Left ventricle myocardium inferior (tissue), 1 donor: ENCODE data around the gene HES3. TPM values are rescaled to one million over a fixed set of nuclear protein-coding genes. Genes with fewer than 3 reads are reported as not detected.

Experiments used
- DNase-seq: peaks from one replicate; pipeline ENCODE4 v3.0.0-alpha.2; 2020
- H3K27ac ChIP-seq: fragments of 200-600 bp; replicated peaks from 2 replicates; pipeline ENCODE4 v1.8.0; 2021
- H3K27me3 ChIP-seq: fragments of 200-600 bp; 2 replicates; pipeline ENCODE4 v1.8.0; 2021; ENCODE audit warnings: low read depth
- H3K36me3 ChIP-seq: fragments of 200-600 bp; 2 replicates; pipeline ENCODE4 v1.8.0; 2021
- H3K4me1 ChIP-seq: fragments of 200-600 bp; 2 replicates; pipeline ENCODE4 v1.8.0; 2021
- H3K4me3 ChIP-seq: fragments of 200-600 bp; 2 replicates; pipeline ENCODE4 v1.8.0; 2021; ENCODE audit warnings: mild to moderate bottlenecking, moderate library complexity
- H3K9me3 ChIP-seq: fragments of 200-600 bp; replicated peaks from 2 replicates; pipeline ENCODE4 v1.8.0; 2021
- intact Hi-C: fragments of 100-400 bp; cut with micrococcal nuclease; formaldehyde crosslinking; loops from one replicate; pipeline ENCODE4 v1.11.0; 2022
- total RNA-seq: library from RNA; stranded (reverse); fragmentation: NEBNext Ultra II Directional; extraction: Animal tissue kit (Norgen Biotek cat#: 25700); gene quantifications from one replicate; pipeline ENCODE4 v1.2.1, GENCODE V29; 2021
- TF ChIP-seq, protein P1 (sequence below): fragments of 200-600 bp; IDR thresholded peaks from 2 replicates; pipeline ENCODE4 v1.8.0; 2021; ENCODE audit warnings: antibody characterized with exemption, mild to moderate bottlenecking, borderline replicate concordance
- donor health status: DM: no; HTN: yes; CAD: no; lungs with severe emphysema.

Gene HES3
- total RNA-seq, 1 donor from 2014 or later = not detected

DNA sequence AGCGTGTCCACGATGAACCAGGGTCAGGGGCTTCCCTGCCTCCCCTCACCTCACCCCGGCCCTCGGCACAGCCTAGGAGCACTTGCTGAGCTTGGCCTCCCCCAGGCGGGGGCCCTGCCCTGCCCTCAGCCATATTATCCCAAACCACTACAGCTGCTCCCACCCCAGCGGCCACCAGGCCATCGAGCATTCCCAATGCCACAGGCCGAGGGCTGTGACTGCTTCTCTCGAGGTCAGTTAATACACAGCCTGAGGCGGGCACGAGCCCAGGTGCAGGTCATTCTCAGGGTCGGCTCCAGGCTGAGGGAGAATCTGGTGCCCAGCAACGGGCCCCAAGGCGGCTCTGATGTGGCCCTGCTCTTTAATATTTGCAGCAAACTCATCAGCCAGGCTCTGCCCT, 25.3 kb downstream of the HES3 start:
- H3K27me3 ChIP-seq = peaks cover 4% of the 10 kb centered on the region
- intact Hi-C loops = no loop called here

GRCh38 chr1:6269720-6270400, 25.9 kb downstream of the HES3 start:
- no peak overlapping the region for H3K27ac ChIP-seq
- no peak for DNase-seq
- H3K9me3 ChIP-seq = no peaks in the 10 kb centered on the region
- no peak overlapping the region for H3K4me3 ChIP-seq
- H3K27me3 ChIP-seq = no peaks in the 10 kb centered on the region
- peaks cover 14% of the 10 kb centered on the region for H3K4me1 ChIP-seq
- TF ChIP-seq, protein P1, sequence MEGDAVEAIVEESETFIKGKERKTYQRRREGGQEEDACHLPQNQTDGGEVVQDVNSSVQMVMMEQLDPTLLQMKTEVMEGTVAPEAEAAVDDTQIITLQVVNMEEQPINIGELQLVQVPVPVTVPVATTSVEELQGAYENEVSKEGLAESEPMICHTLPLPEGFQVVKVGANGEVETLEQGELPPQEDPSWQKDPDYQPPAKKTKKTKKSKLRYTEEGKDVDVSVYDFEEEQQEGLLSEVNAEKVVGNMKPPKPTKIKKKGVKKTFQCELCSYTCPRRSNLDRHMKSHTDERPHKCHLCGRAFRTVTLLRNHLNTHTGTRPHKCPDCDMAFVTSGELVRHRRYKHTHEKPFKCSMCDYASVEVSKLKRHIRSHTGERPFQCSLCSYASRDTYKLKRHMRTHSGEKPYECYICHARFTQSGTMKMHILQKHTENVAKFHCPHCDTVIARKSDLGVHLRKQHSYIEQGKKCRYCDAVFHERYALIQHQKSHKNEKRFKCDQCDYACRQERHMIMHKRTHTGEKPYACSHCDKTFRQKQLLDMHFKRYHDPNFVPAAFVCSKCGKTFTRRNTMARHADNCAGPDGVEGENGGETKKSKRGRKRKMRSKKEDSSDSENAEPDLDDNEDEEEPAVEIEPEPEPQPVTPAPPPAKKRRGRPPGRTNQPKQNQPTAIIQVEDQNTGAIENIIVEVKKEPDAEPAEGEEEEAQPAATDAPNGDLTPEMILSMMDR = no peak
- H3K36me3 ChIP-seq = no peaks in the 10 kb centered on the region
- intact Hi-C loops = no loop called here

More for the DNA sequence above, 25.3 kb downstream of the HES3 start:
- H3K27ac ChIP-seq = no peak overlapping the region
- no peak overlapping the region for H3K4me3 ChIP-seq
- no peaks in the 10 kb centered on the region for H3K36me3 ChIP-seq
- TF ChIP-seq, protein P1 = no peak
- H3K4me1 ChIP-seq = peaks cover 18% of the 10 kb centered on the region
- no peaks in the 10 kb centered on the region for H3K9me3 ChIP-seq
- no peak for DNase-seq

DNA sequence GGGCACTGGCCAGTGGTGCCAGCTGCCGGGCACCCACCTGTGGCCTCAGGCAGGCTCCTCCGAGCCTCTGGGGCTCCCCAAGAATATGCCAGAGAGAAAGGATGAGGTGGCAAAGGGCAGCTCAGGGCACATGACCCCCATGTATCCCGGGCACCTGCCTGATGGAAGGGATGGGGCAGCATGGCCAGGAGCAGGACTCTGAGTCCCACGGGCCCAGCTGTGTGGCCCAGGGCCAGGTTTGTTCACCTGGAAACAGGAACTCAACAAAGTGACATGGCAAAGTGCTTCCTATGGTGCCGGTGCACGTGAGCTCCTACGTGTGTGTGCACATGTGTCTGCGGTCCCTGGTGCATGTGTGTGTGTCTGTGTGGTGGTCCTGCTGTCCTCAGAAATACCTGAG, 26.4 kb downstream of the HES3 start:
- no peak for DNase-seq
- H3K9me3 ChIP-seq = no peaks in the 10 kb centered on the region
- TF ChIP-seq, protein P1 = no peak
- H3K36me3 ChIP-seq = no peaks in the 10 kb centered on the region
- no peaks in the 10 kb centered on the region for H3K27me3 ChIP-seq
- H3K4me1 ChIP-seq = peaks cover 14% of the 10 kb centered on the region
- H3K27ac ChIP-seq = no peak overlapping the region
- intact Hi-C loops = no loop called here
- no peak overlapping the region for H3K4me3 ChIP-seq

DNA sequence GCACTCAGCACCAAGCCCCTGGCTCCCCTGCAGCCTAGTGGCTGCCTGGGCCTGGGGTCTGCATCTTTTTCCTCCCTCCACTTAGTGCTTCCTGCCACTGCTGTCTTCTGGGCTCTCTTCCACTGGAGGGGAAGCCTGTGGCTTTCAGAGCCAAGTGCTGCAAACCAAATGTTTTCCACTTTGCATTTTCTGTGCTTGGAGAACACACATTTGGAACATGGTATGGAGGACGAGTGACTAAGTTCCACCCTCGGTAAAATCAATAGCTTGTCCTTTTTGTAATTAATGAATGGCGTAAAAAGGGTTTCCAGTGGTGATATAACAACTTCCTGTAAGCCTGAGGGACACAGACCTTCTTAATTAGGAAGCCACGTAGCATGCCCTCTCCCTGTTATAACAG, 27.0 kb downstream of the HES3 start:
- Histone ChIP-seq H3K4me3 (no peak overlapping the region), H3K27me3 (no peaks in the 10 kb centered on the region), H3K27ac (no peak overlapping the region), H3K9me3 (no peaks in the 10 kb centered on the region), H3K4me1 (peaks cover 19% of the 10 kb centered on the region), H3K36me3 (no peaks in the 10 kb centered on the region)
- intact Hi-C loops = no loop called here
- DNase-seq = no peak
- TF ChIP-seq, protein P1 = no peak

DNA sequence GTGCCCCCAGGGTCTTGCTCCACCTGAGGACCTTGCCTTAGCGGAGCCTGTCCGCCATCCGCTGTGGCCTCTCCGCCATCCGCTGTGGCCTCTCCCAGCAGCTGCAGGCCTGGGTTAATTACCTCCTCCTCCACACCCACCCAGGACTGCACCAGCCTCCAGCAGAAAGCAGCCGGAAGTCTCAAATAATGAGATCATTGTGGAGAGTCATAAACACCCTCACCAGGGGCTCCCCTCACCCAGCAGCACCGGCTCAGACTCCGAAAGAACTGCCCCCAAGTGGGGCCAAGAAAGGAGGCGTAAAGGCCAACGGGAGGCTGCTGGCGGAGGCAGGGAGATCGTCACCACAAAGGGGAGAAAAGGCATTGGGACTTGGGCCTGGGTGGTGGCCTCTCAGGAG, 27.6 kb downstream of the HES3 start:
- H3K4me3 ChIP-seq = no peak overlapping the region
- H3K36me3 ChIP-seq = no peaks in the 10 kb centered on the region
- H3K4me1 ChIP-seq = peaks cover 23% of the 10 kb centered on the region
- intact Hi-C loops = no loop called here
- H3K9me3 ChIP-seq = no peaks in the 10 kb centered on the region
- no peak overlapping the region for H3K27ac ChIP-seq
- H3K27me3 ChIP-seq = no peaks in the 10 kb centered on the region
- no peak for DNase-seq
- TF ChIP-seq, protein P1 = no peak
